Measurements from ENCODE around the gene NHLRC4.
A peak's percentile ranks its signal among the peaks of the same experiment; 100 is the strongest.
"Not testable (repeated sequence)": the region's sequence is repeated elsewhere in the genome, so short reads cannot be mapped to it uniquely, and the experiment has no call there.

Gene NHLRC4

GRCh38 chr16:592518-593306 is 25.9 kb downstream of the NHLRC4 start:
- TF ChIP-seq, protein P1, sequence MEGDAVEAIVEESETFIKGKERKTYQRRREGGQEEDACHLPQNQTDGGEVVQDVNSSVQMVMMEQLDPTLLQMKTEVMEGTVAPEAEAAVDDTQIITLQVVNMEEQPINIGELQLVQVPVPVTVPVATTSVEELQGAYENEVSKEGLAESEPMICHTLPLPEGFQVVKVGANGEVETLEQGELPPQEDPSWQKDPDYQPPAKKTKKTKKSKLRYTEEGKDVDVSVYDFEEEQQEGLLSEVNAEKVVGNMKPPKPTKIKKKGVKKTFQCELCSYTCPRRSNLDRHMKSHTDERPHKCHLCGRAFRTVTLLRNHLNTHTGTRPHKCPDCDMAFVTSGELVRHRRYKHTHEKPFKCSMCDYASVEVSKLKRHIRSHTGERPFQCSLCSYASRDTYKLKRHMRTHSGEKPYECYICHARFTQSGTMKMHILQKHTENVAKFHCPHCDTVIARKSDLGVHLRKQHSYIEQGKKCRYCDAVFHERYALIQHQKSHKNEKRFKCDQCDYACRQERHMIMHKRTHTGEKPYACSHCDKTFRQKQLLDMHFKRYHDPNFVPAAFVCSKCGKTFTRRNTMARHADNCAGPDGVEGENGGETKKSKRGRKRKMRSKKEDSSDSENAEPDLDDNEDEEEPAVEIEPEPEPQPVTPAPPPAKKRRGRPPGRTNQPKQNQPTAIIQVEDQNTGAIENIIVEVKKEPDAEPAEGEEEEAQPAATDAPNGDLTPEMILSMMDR (IDR thresholded peaks at IDR 0.05; ENCODE audit: insufficient read depth, low read depth, low read length, missing control alignments) = peak; percentile 82
- peak overlapping the region; percentile 50 for H3K4me3 ChIP-seq (ENCODE audit: low read length)
- DNase-seq (ENCODE audit: low read depth) = peak; percentile 99

- peak overlapping the region; percentile 50 for H3K4me3 ChIP-seq (ENCODE audit: low read length)
- DNase-seq (ENCODE audit: low read depth) = peak; percentile 94
- TF ChIP-seq, protein P1 (IDR thresholded peaks at IDR 0.05; ENCODE audit: insufficient read depth, low read depth, low read length, missing control alignments) = no peak
Observed at GRCh38 chr16:593406-593805, 26.6 kb downstream of the NHLRC4 start.

GRCh38 chr16:593807-594206 is 27.0 kb downstream of the NHLRC4 start:
- TF ChIP-seq, protein P1 (IDR thresholded peaks at IDR 0.05; ENCODE audit: insufficient read depth, low read depth, low read length, missing control alignments) = no peak
- DNase-seq (ENCODE audit: low read depth) = no peak
- H3K4me3 ChIP-seq (ENCODE audit: low read length) = peak overlapping the region; percentile 13

DNA sequence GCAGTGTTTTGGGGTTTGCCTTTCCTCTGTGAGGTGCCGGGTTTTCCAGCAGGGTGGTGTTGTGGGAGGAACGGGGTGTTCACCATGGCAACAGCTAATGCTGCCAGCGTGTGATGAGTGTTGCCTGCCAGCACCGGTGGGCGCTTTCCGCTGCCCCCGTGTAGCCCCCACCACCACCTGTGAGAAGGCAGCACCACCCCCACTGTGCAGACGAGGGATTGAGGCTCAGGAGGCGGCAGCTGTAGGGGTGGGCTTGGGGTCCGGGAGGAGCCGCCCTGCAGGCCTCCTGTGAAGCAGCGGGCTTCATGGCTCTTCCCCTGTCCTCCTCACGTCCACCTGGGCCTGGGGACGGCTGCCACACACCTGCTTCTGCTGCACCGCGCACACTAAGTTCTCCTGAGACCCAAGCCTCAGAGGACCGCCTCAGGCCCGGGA is 28.3 kb downstream of the NHLRC4 start:
- TF ChIP-seq, protein P1 (IDR thresholded peaks at IDR 0.05; ENCODE audit: insufficient read depth, low read depth, low read length, missing control alignments) = no peak
- no peak overlapping the region for H3K4me3 ChIP-seq (ENCODE audit: low read length)
- DNase-seq (ENCODE audit: low read depth) = no peak

DNA sequence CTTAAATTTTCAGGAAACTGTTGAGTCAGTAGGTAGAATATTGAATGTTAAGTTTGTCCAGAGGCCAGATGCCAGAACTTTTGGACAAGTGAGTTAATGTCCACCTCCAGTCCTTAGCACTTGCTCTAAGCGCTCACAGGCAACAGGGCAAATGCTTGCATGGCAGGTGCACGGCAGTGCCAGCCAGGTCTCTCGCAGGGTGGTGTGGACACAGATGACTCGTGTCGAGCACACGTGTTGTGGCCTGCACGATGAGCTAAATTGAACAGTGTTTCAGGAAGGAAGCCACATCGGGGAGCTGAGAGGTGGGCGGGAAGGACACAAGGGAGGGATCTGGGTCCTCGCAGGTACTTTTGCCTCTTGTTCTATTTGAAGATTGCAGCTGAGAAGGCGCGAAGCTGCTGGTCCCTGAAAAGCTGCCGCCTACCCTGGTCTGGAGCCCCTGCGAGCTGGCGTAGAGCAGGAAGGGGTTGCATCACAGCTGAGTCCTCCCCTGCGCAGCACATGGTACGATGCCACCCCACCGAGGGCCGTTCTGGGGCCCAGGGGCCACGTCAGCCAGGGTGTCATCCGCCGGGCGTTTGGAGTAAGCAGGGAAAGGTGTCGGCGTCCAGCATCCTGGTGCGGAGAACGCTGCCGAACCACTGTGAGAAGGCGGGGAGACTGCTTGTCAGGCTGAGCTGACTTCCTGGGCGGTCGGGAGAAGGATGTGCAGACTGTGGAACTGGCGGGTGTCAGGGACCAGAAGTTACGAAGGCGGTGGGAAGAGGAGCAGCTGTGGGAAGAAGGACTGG is 29.3 kb downstream of the NHLRC4 start:
- peak; percentile 66 for DNase-seq (ENCODE audit: low read depth)

GRCh38 chr16:596736-597060 is 29.9 kb downstream of the NHLRC4 start:
- no peak overlapping the region for H3K4me3 ChIP-seq (ENCODE audit: low read length)
- no peak for DNase-seq (ENCODE audit: low read depth)
- TF ChIP-seq, protein P1 (IDR thresholded peaks at IDR 0.05; ENCODE audit: insufficient read depth, low read depth, low read length, missing control alignments) = no peak

More for the DNA sequence above, 29.3 kb downstream of the NHLRC4 start:
- TF ChIP-seq, protein P1 (IDR thresholded peaks at IDR 0.05; ENCODE audit: insufficient read depth, low read depth, low read length, missing control alignments) = no peak
- no peak overlapping the region for H3K4me3 ChIP-seq (ENCODE audit: low read length)

DNA sequence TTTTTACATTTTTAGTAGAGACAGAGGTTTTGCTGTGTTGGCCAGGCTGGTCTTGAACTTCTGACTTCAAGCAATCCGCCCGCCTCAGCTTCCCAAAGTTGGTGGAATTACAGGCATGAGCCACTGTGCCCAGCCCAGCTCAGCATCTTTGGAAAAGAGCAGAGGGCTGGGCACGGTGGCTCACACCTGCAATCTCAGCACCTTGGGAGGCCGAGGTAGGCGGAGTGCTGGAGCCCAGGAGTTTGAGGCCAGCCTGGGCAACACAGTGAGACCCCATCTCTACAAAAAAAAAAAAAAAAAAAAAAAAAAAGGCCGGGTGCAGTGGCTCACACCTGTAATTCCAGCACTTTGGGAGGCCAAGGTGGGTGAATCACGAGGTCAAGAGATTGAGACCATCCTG is 30.9 kb downstream of the NHLRC4 start:
- not testable (repeated sequence) for DNase-seq (ENCODE audit: low read depth); H3K4me3 ChIP-seq (ENCODE audit: low read length)
